ENCODE measurements around the gene ALDOB.

The ALDOB gene

DNA sequence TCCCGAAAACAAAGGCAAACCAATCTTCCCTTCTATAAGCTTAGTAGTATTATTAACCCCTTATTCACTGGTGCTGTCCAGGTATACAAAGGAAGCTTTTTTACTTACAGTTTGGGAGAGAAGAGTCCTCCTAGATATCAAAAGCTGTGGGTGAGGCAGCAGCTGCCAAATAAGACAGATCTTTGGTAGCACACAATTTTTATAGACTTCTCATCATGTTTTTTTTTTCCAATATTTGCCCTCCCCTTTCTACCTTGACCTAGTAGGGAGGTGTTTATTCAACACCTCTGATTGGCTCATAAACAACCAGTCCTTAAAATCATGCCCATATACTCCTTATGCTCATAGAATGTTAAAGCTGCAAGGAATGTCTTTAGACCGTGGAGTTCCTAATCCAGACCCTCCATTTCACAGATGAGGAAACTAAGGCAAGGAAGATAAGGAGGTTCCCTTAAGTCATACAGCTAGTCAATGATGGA lies at the start of gene ALDOB:
Gene ALDOB, minus strand, starts transcription at position 174 of the 479 bp plus-strand sequence. CDS start 4,887 bp downstream, outside the sequence.
- no peak within 1 kb of the TSS for H3K27ac ChIP-seq (ENCODE audit: low read depth, low read length)
- no peaks in the 10 kb centered on the region for H3K36me3 ChIP-seq (ENCODE audit: control insufficient read depth, insufficient read depth, low read length)
- H3K9ac ChIP-seq (ENCODE audit: low read length): no peak within 1 kb of the TSS
- no peak within 1 kb of the TSS for H3K4me3 ChIP-seq (ENCODE audit: low read length)
- H3K4me1 ChIP-seq (ENCODE audit: control insufficient read depth, insufficient read depth, low read length): no peaks in the 10 kb centered on the region
- no peaks in the 10 kb centered on the region for H3K27me3 ChIP-seq (ENCODE audit: control insufficient read depth, insufficient read depth, low read length)

DNA sequence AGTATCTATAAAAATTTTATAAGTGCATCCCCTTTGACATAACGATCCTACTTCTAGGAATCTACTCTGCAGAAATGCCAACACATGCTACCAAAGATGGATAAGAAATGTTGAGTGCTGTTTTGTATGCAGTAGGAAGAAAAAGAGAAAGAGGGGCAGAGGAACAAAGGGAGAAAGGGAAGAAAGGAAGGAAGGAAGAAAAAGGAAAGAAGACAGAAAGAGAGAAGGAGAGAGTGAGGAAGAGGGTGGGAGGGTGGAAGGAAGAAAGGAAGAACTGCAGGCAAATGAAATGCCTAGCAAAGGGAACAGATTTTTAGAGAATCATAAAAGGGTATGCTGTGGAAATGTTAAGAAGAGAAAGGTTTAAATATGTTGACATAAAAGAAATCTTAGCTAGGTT lies 48.5 kb upstream of the ALDOB start:
- H3K9ac ChIP-seq (ENCODE audit: low read length): no peak overlapping the region
- H3K4me1 ChIP-seq (ENCODE audit: control insufficient read depth, insufficient read depth, low read length): peaks cover 3% of the 10 kb centered on the region
- H3K27me3 ChIP-seq (ENCODE audit: control insufficient read depth, insufficient read depth, low read length): peaks cover 4% of the 10 kb centered on the region
- H3K27ac ChIP-seq (ENCODE audit: low read depth, low read length): no peak overlapping the region
- H3K4me3 ChIP-seq (ENCODE audit: low read length): no peak overlapping the region
- no peaks in the 10 kb centered on the region for H3K36me3 ChIP-seq (ENCODE audit: control insufficient read depth, insufficient read depth, low read length)

DNA sequence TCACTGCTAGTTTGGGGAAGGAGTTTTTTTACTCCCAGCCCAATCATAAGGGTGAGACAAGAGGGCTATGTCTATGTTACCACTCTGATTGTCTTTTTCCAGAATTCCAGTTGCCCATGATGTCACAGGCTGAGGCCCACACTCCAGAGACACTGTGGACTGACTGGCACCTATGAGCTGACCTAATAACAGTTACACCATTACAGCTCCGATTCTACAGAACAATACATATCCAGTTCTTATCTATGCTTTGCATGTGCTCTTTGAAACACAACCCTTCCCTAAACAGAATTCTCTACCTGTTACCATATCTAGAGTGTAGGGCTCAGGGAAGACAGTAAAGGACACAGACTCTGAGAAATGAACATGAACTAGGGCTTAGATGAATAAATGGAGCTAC lies 45.7 kb upstream of the ALDOB start:
- H3K36me3 ChIP-seq (ENCODE audit: control insufficient read depth, insufficient read depth, low read length): peaks cover 2% of the 10 kb centered on the region
- no peak overlapping the region for H3K9ac ChIP-seq (ENCODE audit: low read length)
- no peaks in the 10 kb centered on the region for H3K4me1 ChIP-seq (ENCODE audit: control insufficient read depth, insufficient read depth, low read length)
- H3K27ac ChIP-seq (ENCODE audit: low read depth, low read length): no peak overlapping the region
- peaks cover 4% of the 10 kb centered on the region for H3K27me3 ChIP-seq (ENCODE audit: control insufficient read depth, insufficient read depth, low read length)
- H3K4me3 ChIP-seq (ENCODE audit: low read length): no peak overlapping the region

DNA sequence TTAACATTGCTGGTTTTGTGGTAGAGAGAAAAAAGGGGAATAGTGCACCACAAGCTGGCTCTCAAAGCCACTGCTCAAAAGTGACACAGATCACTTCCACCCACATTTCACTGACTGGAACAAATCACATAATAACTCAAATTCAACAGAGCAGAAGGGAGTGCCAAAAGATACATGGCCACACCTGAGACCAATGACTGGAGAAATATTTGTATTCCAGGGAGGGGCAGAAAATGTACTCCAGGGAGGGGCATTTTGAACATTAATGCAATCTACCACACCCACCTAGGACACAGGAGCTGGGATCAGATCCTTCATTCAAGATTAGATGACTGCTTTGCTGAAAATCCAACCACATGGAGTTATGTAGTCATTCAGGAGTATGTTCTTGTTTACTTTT lies 44.8 kb upstream of the ALDOB start:
- Histone ChIP-seq H3K27me3 (ENCODE audit: control insufficient read depth, insufficient read depth, low read length) (no peaks in the 10 kb centered on the region), H3K36me3 (ENCODE audit: control insufficient read depth, insufficient read depth, low read length) (peaks cover 7% of the 10 kb centered on the region), H3K9ac (ENCODE audit: low read length) (no peak overlapping the region), H3K4me1 (ENCODE audit: control insufficient read depth, insufficient read depth, low read length) (no peaks in the 10 kb centered on the region), H3K4me3 (ENCODE audit: low read length) (no peak overlapping the region), H3K27ac (ENCODE audit: low read depth, low read length) (no peak overlapping the region)

DNA sequence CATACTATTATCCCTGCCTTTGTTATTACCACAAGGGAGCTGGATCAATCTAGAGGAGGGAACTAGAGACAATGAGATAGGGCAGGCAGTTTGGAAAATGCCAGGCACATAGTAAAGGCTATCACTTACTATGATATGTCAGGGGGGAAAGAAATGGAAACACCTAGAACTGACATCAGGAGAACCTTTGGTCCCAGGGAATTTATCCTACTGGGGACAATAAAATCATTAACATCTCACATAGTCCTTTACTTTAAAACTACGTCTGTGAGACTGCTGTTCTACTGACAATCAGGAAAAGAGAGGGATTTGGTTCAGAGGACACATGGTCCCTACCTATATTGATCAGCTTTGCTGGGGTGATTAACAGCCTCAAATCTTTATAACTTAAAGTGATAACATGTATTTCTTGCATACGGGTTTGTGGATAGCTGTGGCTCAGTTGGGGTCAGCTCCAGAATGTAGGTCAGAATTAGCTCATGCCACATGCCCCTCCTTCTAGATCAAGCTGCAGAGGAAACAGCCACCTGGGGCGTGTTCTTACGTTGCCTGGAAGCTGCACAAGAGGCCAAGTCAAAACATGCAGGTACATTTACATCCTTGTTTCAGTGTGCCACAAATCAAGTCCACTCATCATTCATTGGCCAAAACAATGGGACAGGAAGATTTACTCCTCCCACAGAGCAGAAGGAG lies 43.9 kb upstream of the ALDOB start:
- H3K4me1 ChIP-seq (ENCODE audit: control insufficient read depth, insufficient read depth, low read length): no peaks in the 10 kb centered on the region
- H3K27ac ChIP-seq (ENCODE audit: low read depth, low read length): no peak overlapping the region
- no peaks in the 10 kb centered on the region for H3K27me3 ChIP-seq (ENCODE audit: control insufficient read depth, insufficient read depth, low read length)
- H3K9ac ChIP-seq (ENCODE audit: low read length): no peak overlapping the region
- H3K4me3 ChIP-seq (ENCODE audit: low read length): no peak overlapping the region
- H3K36me3 ChIP-seq (ENCODE audit: control insufficient read depth, insufficient read depth, low read length): peaks cover 7% of the 10 kb centered on the region

DNA sequence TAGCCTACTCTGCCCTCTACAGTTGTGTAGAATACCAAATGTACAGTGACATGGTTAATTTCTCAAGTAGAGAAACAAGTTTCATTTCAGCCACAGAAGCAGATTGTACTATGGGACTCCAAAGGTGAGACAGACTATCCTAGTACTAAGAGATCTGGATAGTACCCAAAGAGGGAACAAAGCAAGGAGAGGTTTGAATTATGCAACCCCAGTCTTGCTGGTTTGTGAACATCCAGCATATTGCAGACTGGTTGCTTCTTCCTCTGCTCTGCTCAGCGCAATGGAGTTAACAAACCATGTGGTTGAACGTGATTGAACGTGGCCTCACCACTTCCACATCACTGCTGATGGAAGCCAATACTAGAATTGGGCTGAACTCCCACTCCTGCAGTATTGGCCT lies 43.3 kb upstream of the ALDOB start:
- Histone ChIP-seq H3K36me3 (ENCODE audit: control insufficient read depth, insufficient read depth, low read length) (peaks cover 7% of the 10 kb centered on the region), H3K27ac (ENCODE audit: low read depth, low read length) (no peak overlapping the region), H3K27me3 (ENCODE audit: control insufficient read depth, insufficient read depth, low read length) (no peaks in the 10 kb centered on the region), H3K9ac (ENCODE audit: low read length) (no peak overlapping the region), H3K4me1 (ENCODE audit: control insufficient read depth, insufficient read depth, low read length) (no peaks in the 10 kb centered on the region), H3K4me3 (ENCODE audit: low read length) (no peak overlapping the region)

DNA sequence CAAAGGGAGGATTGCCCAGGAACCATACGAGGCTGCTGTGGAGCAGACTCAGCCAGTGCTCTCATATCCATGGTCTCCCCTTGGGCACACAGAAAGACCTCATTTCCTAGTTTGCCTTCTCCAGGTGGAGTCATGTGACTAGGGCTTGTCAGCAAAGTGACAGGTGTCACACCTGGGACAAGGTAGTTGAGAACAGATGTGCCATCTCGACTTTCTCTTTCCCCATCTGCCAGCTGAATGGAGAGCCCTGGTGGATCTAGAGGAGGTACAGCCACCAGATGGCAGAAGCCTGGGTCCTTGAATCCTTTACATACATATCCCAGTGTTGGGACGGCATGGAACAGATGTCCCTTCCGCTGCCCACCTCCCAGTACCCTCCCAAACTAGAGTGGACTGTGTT lies 42.9 kb upstream of the ALDOB start:
- Histone ChIP-seq H3K27me3 (ENCODE audit: control insufficient read depth, insufficient read depth, low read length) (no peaks in the 10 kb centered on the region), H3K36me3 (ENCODE audit: control insufficient read depth, insufficient read depth, low read length) (peaks cover 7% of the 10 kb centered on the region), H3K27ac (ENCODE audit: low read depth, low read length) (no peak overlapping the region), H3K4me3 (ENCODE audit: low read length) (no peak overlapping the region), H3K4me1 (ENCODE audit: control insufficient read depth, insufficient read depth, low read length) (no peaks in the 10 kb centered on the region), H3K9ac (ENCODE audit: low read length) (no peak overlapping the region)

DNA sequence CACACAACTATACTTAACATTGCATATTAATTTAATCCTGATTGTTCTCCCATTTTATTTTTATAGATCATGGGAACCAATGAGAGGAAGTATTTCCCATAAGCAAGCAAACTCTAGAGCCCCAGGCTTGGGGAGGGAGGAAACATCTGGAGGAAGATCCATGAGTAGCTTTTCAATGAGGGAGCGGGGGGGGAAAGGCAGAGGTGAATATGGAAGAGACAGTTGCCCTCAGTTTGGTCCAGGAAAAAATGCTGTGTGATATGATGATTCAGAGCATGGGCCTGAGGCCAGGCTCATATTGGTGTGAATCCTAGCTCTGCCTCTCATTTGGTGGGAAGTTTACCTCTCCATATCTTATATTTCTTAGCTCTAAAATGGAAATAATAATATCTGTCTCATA lies 42.2 kb upstream of the ALDOB start:
- Histone ChIP-seq H3K4me1 (ENCODE audit: control insufficient read depth, insufficient read depth, low read length) (no peaks in the 10 kb centered on the region), H3K36me3 (ENCODE audit: control insufficient read depth, insufficient read depth, low read length) (peaks cover 7% of the 10 kb centered on the region), H3K4me3 (ENCODE audit: low read length) (no peak overlapping the region), H3K27me3 (ENCODE audit: control insufficient read depth, insufficient read depth, low read length) (no peaks in the 10 kb centered on the region), H3K27ac (ENCODE audit: low read depth, low read length) (no peak overlapping the region), H3K9ac (ENCODE audit: low read length) (no peak overlapping the region)

DNA sequence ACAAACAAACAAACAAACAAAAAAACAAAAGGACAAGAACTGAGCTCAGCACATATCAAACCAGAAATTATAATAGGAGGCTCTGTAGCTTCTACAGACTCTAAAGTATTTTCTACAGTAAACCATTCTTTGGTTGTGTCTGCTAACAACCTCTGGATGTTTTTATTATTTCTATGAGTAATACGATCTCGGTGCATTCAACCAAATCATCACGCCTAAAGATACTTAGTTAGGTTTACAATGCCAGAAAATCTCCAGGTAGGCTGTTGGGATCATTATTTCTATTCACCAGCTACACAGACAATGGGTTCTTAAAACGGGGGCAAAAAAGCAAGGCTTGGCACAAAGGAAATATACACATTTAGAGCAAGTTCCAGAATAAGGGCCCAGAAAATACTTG lies 41.6 kb upstream of the ALDOB start:
- H3K4me3 ChIP-seq (ENCODE audit: low read length): no peak overlapping the region
- H3K27ac ChIP-seq (ENCODE audit: low read depth, low read length): no peak overlapping the region
- no peaks in the 10 kb centered on the region for H3K4me1 ChIP-seq (ENCODE audit: control insufficient read depth, insufficient read depth, low read length)
- no peaks in the 10 kb centered on the region for H3K27me3 ChIP-seq (ENCODE audit: control insufficient read depth, insufficient read depth, low read length)
- H3K9ac ChIP-seq (ENCODE audit: low read length): no peak overlapping the region
- peaks cover 7% of the 10 kb centered on the region for H3K36me3 ChIP-seq (ENCODE audit: control insufficient read depth, insufficient read depth, low read length)

DNA sequence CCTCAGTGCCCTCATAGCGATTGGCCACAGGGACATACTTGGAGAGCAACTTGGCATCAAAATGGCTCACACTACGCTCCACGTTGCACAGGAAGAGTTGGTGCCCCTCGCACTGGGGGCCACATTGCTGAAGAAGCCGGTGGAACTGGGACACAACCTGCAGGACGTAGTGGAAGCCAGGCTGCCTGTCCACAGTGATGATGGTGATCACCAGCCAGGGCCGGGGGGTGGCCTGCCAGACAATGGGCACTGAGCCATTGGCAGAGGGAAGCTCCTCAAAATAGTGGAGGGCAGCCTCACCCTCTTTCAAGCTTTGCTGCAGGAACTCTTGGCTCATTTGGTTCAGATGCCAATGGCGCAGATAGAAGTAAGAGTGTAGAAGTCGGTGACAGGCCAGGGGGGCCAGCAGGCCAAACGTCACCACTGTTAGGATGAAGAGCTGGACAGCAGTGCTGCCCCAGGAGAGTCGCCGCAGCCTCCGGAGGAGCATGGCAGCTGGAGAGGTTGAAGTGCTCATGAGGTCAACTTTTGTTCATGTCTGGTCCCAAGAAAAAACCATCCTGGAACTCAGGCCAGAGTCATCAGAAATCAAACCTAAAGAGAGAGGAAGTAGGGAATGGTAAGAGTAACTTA lies 41.1 kb upstream of the ALDOB start:
- H3K27me3 ChIP-seq (ENCODE audit: control insufficient read depth, insufficient read depth, low read length): no peaks in the 10 kb centered on the region
- no peak overlapping the region for H3K27ac ChIP-seq (ENCODE audit: low read depth, low read length)
- no peak overlapping the region for H3K9ac ChIP-seq (ENCODE audit: low read length)
- peaks cover 7% of the 10 kb centered on the region for H3K36me3 ChIP-seq (ENCODE audit: control insufficient read depth, insufficient read depth, low read length)
- no peaks in the 10 kb centered on the region for H3K4me1 ChIP-seq (ENCODE audit: control insufficient read depth, insufficient read depth, low read length)
- no peak overlapping the region for H3K4me3 ChIP-seq (ENCODE audit: low read length)

DNA sequence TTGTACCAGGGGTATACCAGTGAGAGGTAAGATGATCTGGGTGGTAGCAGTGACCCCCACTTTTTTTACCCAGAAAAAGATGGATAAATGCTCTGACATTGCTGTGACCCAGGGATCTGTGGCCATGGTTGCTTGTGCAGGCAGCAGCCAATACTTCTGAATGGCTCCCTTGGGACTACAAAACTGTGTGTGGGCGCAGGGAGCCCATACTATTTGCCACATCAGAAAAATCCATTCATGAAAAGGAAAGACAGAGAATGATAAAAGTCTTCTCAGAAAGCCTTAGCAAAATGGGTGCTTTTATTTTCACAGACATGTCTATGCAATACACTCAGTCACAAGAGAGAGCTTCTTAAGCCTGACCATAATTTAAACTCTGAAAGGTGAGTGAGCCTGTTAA lies 37.3 kb upstream of the ALDOB start:
- no peak overlapping the region for H3K4me3 ChIP-seq (ENCODE audit: low read length)
- H3K9ac ChIP-seq (ENCODE audit: low read length): no peak overlapping the region
- H3K27ac ChIP-seq (ENCODE audit: low read depth, low read length): no peak overlapping the region
- no peaks in the 10 kb centered on the region for H3K27me3 ChIP-seq (ENCODE audit: control insufficient read depth, insufficient read depth, low read length)
- no peaks in the 10 kb centered on the region for H3K4me1 ChIP-seq (ENCODE audit: control insufficient read depth, insufficient read depth, low read length)
- peaks cover 7% of the 10 kb centered on the region for H3K36me3 ChIP-seq (ENCODE audit: control insufficient read depth, insufficient read depth, low read length)

DNA sequence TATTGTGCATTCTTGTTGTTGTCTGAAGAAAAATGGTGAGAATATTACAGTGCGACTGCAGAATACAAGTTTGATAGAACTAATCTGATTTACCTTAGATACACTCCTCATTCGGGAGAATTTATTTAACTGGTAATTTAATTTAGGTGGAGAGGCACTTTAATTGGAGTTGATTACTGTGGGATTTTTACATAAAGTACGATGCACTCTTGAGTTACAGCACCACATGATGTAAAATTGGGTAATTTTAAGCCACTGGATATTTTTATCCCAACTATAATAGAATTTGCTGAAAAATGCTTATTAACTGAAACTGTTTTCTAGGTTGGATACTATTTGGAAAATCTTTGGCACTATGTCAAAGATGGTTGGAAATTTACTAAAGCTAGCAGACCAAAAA lies 35.4 kb upstream of the ALDOB start:
- Histone ChIP-seq H3K36me3 (ENCODE audit: control insufficient read depth, insufficient read depth, low read length) (peaks cover 2% of the 10 kb centered on the region), H3K27me3 (ENCODE audit: control insufficient read depth, insufficient read depth, low read length) (no peaks in the 10 kb centered on the region), H3K9ac (ENCODE audit: low read length) (no peak overlapping the region), H3K27ac (ENCODE audit: low read depth, low read length) (no peak overlapping the region), H3K4me3 (ENCODE audit: low read length) (no peak overlapping the region), H3K4me1 (ENCODE audit: control insufficient read depth, insufficient read depth, low read length) (no peaks in the 10 kb centered on the region)

DNA sequence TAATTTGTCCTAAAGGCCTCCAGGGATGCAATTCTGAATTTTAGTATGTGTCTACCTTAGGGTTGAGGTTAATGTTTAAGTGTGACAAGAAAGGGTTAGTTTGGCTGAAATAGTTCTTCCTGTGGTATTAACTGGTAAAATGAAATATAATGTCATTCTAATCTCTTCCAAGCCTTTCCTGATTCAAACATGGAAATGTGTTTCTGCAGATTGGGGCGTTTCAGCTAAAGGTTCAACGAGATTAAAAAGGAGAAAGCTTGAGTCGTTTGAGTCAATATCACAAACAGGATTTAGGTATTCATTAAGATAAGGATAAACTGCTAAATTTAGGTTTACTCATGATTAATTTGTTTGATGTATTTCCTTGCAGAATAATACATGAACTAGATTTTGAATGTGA lies 34.4 kb upstream of the ALDOB start:
- Histone ChIP-seq H3K27ac (ENCODE audit: low read depth, low read length) (no peak overlapping the region), H3K27me3 (ENCODE audit: control insufficient read depth, insufficient read depth, low read length) (no peaks in the 10 kb centered on the region), H3K9ac (ENCODE audit: low read length) (no peak overlapping the region), H3K4me1 (ENCODE audit: control insufficient read depth, insufficient read depth, low read length) (no peaks in the 10 kb centered on the region), H3K36me3 (ENCODE audit: control insufficient read depth, insufficient read depth, low read length) (no peaks in the 10 kb centered on the region), H3K4me3 (ENCODE audit: low read length) (no peak overlapping the region)

Measured in rectal smooth muscle tissue (tissue), 1 donor.